ENCODE measurements around the gene C11orf98. TPM values are rescaled to one million over a fixed set of nuclear protein-coding genes. Genes with fewer than 3 reads are reported as not detected.

C11orf98 gene
- total and polyA plus RNA-seq, 2 of the 13 experiments (the other 11 are each of a cell fraction or from before 2014, with no cell fraction given) = 30.4 to 91.8 TPM

- TF ChIP-seq ZNF576 (CRISPR knock-in tag; IDR thresholded peaks at IDR 0.05) (no peak), ZNF263 (CRISPR knock-in tag; IDR thresholded peaks at IDR 0.05) (no peak), DMAP1 (CRISPR knock-in tag; IDR thresholded peaks at IDR 0.05) (no peak), CC2D1A (CRISPR knock-in tag; IDR thresholded peaks at IDR 0.05) (0 out of 2 replicates have a peak, but pooled peaks have one; percentile 68), GZF1 (CRISPR knock-in tag; IDR thresholded peaks at IDR 0.05) (0 out of 2 replicates have a peak, but pooled peaks have one; percentile 19), HMG20B (CRISPR knock-in tag; conservative IDR thresholded peaks at IDR 0.05) (no peak), HOXA9 (CRISPR knock-in tag; IDR thresholded peaks at IDR 0.05; ENCODE audit: borderline replicate concordance) (no peak), PTBP1 (IDR thresholded peaks at IDR 0.05; ENCODE audit: low read depth, low read length, poor library complexity, severe bottlenecking) (no peak), NCOA5 (CRISPR knock-in tag; IDR thresholded peaks at IDR 0.05) (no peak), SRF (IDR thresholded peaks at IDR 0.05; ENCODE audit: low read depth, low read length) (no peak), DZIP1 (CRISPR knock-in tag; IDR thresholded peaks at IDR 0.05) (no peak), ZNF292 (CRISPR knock-in tag; IDR thresholded peaks at IDR 0.05; ENCODE audit: borderline replicate concordance, low read depth) (no peak), JUN (CRISPR knock-in tag; IDR thresholded peaks at IDR 0.05) (no peak), PHF21A (CRISPR knock-in tag; IDR thresholded peaks at IDR 0.05) (0 out of 2 replicates have a peak, but pooled peaks have one; percentile 69), ZNF703 (CRISPR knock-in tag; IDR thresholded peaks at IDR 0.05; ENCODE audit: borderline replicate concordance) (0 out of 2 replicates have a peak, but pooled peaks have one; percentile 17)
- TF ChIP-seq, protein P1, sequence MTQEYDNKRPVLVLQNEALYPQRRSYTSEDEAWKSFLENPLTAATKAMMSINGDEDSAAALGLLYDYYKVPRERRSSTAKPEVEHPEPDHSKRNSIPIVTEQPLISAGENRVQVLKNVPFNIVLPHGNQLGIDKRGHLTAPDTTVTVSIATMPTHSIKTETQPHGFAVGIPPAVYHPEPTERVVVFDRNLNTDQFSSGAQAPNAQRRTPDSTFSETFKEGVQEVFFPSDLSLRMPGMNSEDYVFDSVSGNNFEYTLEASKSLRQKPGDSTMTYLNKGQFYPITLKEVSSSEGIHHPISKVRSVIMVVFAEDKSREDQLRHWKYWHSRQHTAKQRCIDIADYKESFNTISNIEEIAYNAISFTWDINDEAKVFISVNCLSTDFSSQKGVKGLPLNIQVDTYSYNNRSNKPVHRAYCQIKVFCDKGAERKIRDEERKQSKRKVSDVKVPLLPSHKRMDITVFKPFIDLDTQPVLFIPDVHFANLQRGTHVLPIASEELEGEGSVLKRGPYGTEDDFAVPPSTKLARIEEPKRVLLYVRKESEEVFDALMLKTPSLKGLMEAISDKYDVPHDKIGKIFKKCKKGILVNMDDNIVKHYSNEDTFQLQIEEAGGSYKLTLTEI (CRISPR knock-in tag; conservative IDR thresholded peaks at IDR 0.05) = no peak
- TF ChIP-seq, protein P2, sequence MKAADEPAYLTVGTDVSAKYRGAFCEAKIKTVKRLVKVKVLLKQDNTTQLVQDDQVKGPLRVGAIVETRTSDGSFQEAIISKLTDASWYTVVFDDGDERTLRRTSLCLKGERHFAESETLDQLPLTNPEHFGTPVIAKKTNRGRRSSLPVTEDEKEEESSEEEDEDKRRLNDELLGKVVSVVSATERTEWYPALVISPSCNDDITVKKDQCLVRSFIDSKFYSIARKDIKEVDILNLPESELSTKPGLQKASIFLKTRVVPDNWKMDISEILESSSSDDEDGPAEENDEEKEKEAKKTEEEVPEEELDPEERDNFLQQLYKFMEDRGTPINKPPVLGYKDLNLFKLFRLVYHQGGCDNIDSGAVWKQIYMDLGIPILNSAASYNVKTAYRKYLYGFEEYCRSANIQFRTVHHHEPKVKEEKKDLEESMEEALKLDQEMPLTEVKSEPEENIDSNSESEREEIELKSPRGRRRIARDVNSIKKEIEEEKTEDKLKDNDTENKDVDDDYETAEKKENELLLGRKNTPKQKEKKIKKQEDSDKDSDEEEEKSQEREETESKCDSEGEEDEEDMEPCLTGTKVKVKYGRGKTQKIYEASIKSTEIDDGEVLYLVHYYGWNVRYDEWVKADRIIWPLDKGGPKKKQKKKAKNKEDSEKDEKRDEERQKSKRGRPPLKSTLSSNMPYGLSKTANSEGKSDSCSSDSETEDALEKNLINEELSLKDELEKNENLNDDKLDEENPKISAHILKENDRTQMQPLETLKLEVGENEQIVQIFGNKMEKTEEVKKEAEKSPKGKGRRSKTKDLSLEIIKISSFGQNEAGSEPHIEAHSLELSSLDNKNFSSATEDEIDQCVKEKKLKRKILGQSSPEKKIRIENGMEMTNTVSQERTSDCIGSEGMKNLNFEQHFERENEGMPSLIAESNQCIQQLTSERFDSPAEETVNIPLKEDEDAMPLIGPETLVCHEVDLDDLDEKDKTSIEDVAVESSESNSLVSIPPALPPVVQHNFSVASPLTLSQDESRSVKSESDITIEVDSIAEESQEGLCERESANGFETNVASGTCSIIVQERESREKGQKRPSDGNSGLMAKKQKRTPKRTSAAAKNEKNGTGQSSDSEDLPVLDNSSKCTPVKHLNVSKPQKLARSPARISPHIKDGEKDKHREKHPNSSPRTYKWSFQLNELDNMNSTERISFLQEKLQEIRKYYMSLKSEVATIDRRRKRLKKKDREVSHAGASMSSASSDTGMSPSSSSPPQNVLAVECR (CRISPR knock-in tag; IDR thresholded peaks at IDR 0.05; ENCODE audit: borderline replicate concordance) = no peak
- TF ChIP-seq, protein P3, sequence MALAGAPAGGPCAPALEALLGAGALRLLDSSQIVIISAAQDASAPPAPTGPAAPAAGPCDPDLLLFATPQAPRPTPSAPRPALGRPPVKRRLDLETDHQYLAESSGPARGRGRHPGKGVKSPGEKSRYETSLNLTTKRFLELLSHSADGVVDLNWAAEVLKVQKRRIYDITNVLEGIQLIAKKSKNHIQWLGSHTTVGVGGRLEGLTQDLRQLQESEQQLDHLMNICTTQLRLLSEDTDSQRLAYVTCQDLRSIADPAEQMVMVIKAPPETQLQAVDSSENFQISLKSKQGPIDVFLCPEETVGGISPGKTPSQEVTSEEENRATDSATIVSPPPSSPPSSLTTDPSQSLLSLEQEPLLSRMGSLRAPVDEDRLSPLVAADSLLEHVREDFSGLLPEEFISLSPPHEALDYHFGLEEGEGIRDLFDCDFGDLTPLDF (CRISPR knock-in tag; IDR thresholded peaks at IDR 0.05) = no peak
Observed at GRCh38 chr11:62671236-62671607, 6.2 kb upstream of the C11orf98 start (continued).

Measured in HepG2 (cell line).